ENCODE results near the gene NRL.

- TF ChIP-seq CTCF (IDR thresholded peaks at IDR 0.05) = no peak
- TF ChIP-seq RAD21 (conservative IDR thresholded peaks at IDR 0.05 in 1 of 2, IDR thresholded peaks at IDR 0.05 in 1 of 2) = no peak
- TF ChIP-seq MAX (IDR thresholded peaks at IDR 0.05) = no peak
- TF ChIP-seq EP300 (IDR thresholded peaks at IDR 0.05) = no peak
- TF ChIP-seq BHLHE40 (IDR thresholded peaks at IDR 0.05; ENCODE audit: low read depth, low read length) = no peak
- no peak for TF ChIP-seq MYC (IDR thresholded peaks at IDR 0.05; ENCODE audit: borderline replicate concordance, low read length)
- TF ChIP-seq KDM1A (IDR thresholded peaks at IDR 0.05; ENCODE audit: low read depth) = no peak
- no peak for TF ChIP-seq SMC3 (IDR thresholded peaks at IDR 0.05)
- no peak for TF ChIP-seq JUN (IDR thresholded peaks at IDR 0.05)
- TF ChIP-seq POLR2AphosphoS2 (conservative IDR thresholded peaks at IDR 0.05; ENCODE audit: low read length) = no peak
Observed at GRCh38 chr14:24162093-24162492, 47.3 kb upstream of the NRL start.
